HG03439 (cell line): ENCODE data around the gene WDR72.
"Not testable (repeated sequence)": the region's sequence is repeated elsewhere in the genome, so short reads cannot be mapped to it uniquely, and the experiment has no call there.

Experiments
- ATAC-seq: cut with Tn5 transposase; IDR thresholded peaks from one replicate; pipeline ENCODE4 v1.9.1; 2021; ENCODE audit warnings: mild to moderate bottlenecking, moderate library complexity; ENCODE audit not compliant: unreplicated experiment

The WDR72 gene

DNA sequence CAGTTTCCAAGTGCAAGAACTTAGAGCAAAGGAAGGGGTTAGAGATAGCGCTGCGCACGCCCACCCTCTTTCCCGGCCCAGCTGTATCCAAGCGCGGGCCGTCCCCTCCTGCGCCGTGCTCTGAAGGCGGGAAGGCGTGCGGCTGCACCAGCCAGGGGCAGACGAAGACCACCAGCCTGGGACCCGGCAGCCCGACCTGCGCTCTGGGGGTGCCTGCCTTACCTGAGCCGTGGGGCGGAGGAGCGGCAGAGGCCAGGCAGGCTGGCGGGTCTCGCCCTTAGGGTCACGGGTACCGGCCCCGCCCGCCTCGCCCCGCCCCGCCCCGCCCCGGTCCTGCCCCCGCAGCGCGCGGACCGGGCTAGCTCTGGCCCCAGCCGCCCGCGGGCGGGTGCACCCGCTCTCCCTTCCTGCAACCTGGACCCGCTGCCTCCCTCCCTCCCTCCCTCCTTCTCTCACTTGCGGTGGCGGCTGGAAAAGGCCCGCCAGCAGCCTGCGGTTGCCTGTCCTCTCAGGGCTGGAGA lies at the start of gene WDR72:
TSS of gene WDR72 (minus strand) at position 253 of the 521 bp plus-strand sequence. CDS start 26,514 bp downstream, outside the sequence.
- ATAC-seq = no peak

DNA sequence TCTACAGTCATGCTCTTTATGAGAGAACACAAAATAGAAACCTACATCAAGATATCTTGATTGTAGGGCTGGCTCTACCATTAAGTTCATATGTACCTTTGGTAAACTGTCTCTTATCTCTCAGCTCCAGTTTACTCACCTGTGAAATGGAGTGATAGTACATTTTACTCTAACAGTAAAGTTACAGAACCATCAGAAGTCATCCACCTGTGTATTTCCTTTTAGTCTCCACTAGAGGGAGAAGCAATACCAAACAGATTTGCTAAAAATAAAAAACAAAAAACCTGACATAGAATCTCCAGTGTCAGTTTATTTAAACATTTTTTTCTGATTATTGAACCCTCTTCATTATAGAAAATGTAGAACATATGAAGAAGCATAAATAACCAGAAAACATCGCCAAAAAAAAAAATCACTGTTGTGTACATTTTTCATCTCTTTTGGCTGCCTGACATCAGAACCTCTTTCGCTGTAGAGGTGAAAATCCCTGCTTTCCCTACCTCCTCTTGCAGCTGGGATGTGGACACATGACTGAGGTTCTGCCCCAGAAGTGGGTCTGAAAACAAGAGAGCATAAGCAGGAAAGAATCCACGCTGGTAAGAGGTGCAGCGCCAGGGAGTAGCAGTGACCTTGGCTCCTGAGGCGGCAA lies 48.7 kb upstream of the WDR72 start:
- ATAC-seq = no peak

DNA sequence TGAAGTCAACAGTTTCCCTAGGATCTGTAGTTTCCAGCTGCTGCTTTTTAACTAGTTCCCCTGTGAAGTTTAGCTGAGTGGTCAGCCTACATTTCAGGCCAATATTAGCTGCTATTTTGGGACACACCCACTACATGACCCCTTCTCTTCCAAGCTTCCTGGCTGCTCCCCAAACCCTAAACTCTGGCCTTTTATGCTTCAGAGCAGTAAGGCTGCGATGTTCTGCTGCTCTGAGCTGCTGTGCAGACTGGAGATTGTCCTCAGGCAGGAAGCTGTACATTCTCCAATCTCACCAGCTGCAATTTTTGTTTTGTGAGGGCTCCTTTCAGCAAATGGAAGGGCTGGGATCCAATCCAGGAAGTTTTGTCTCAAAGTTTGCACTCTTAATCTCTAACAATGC lies 48.0 kb upstream of the WDR72 start:
- ATAC-seq = no peak

DNA sequence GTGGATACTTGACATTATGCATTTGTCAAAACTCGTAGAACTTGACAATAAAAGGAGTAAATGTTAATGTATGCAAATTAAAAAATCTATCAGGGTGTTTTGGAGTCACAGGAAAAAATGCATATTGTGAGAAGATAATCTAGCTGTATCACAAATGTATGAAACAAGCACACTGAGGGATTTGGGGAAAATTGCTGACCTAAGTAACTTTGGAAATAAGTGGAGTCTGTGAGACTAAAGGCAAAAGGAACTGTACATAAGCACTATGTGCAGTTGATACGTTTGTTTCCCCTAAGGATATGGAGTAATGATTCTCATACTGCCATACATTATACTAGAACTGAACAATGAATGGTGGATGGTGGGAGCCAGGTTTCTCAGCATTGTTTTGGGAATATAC lies 43.2 kb upstream of the WDR72 start:
- ATAC-seq = no peak

DNA sequence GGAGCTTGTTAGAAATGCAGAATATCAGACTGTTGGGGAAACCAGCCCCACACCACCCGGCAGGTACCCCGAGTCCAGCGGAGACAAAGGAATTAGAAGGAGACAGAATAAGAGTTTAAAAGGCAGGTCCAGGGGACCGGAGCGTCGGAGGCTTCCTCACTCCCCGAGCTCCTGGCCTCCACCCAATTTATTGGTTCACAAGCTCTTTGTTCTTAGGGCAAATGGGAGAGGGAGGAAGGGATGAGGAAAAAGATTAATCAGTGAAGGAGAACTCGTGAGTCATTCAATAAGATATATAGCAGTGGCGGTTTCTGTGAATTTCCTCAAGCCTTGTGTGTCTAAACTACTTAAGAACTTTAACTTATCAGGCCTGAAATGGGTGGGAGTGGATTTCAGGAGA lies 32.1 kb upstream of the WDR72 start:
- no peak for ATAC-seq

DNA sequence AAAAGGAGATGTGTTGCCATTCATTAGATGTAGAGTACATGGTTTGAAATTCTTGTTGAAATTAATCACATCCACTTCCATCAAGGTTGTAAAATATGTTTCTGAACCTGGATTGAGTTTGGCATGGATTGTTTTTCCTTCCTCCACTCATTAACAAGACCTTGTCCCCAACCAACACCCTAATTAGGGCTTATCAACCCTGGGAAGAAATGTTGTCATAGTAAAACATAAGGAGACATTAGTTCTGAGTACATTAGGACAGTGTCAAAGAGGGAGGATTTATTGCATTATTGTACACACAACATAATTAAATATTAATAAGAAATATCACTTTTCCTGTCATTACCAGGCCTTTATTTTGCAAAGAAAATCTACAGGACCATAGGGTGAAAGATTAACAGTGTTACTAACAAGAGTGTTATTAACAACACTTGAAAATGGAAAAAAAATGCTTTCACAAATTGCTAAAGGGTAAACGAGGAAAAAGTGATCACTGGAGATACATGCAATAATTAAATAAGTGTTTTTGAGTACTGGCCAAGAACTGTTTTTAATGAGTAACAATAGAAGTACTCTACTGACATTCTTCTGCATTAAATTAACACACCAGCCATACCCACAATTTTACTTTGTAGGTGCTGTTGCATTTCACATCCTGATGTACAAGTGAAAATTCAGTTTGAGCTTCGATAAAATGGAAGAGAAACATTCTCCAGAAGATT lies 30.4 kb upstream of the WDR72 start:
- no peak for ATAC-seq

DNA sequence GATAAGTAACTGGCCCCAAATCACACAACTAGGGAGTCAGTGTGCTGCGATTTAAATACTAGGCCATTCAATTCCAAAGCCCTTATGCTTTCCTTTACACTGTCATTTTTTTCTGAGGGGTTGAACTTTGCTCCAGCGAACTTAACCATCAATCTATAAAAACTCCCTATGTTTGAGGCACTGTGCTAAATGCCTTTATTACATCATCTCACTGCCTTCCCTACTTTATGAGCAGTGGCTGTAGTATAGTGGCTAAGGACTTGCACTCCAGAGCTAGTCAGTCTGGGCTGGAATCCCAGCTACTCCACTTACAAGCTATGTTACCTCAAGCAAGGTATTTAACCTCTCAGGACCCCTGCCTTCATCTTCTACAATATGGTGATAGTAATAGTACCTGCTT lies 26.9 kb upstream of the WDR72 start:
- no peak for ATAC-seq

DNA sequence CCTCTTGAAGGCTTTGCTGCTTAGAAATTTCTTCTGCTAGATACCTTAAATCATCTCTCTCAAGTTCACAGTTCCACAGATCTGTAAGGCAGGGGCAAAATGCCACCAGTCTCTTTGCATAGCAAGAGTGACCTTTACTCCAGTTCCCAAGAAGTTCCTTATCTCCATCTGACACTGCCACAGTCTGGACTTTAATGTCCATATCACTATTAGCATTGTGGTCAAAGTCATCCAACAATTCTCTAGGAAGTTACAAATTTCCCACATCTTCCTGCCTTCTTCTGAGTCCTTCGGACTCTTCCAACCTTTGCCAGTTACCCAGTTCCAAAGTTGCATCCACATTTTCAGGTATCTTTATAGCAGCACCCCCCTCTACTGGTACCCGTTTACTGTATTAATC lies 25.8 kb upstream of the WDR72 start:
- ATAC-seq = not testable (repeated sequence)

DNA sequence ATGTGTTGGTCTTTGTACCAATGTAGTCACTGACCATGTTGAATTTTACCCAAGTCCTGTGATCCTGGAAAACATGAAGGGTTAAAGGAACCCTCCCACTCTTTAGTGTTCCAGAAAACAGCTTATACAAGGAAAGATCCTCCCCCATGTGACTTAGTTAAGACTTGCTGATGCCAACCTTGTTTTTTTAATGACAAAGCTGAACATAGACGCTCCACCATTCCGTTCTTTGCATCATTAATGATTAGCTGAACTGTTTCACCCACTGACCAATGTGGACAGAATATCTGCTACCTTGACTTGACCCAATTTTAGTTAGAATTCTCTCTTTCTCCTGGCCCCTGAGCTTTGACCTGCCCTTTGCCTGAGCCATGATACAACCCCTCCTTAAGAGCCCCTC lies 3.5 kb upstream of the WDR72 start:
- no peak for ATAC-seq

DNA sequence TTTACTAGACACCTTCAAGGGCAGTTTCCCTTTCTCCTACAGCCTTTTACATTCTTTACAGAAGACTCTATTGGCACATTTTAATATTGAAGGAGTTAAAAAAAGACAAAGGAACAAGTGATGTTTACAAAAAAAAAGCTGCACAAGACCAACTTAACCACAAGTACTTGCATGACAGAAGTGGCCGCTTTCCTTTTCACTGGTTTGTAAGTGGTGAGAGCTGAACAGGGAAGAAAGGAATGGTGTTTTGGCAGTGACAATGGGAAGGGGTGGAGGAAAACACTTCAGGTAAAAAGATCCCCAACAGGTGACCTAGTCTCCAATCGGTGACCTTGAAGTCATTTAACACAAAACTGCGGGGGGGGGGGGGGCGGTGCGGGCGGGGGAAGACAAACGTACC lies 1.1 kb downstream of the WDR72 start:
- ATAC-seq = no peak

DNA sequence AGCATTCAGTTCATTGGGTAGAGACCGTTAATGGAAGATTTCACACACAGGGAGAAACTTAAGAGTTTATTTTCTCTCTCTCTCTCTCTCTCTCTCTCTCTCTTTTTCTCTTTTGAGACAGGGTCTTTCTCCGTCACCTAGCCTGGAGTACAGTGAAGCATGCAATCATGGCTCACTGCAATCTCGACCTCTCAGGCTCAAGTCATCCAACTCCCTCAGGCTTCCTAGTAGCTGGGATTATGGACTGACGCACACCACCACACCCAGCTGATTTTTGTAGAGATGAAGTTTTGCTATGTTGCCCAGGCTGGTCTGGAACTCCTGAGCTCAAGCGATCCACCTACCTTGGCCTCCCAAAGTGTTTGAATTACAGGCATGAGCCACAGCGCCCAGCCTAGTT lies 1.6 kb downstream of the WDR72 start:
- ATAC-seq = no peak

DNA sequence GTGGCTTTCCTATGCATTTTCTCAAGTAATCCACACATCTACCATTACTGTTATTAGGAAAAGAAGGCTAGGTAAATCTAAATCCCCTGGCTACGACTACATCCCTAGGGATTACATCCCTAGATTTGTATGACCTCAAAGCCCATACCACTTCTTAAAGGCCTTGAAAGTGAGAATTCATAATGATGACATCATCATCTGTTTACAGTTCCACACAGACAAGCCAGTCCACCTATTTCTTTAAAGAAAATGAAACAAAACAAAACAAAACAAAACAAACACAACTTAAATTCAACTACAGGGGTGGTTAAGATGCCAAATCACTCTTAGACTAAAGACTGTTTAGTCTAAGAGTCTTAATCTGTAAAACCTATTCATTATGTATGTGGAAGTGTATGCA lies 5.7 kb downstream of the WDR72 start:
- ATAC-seq = no peak

DNA sequence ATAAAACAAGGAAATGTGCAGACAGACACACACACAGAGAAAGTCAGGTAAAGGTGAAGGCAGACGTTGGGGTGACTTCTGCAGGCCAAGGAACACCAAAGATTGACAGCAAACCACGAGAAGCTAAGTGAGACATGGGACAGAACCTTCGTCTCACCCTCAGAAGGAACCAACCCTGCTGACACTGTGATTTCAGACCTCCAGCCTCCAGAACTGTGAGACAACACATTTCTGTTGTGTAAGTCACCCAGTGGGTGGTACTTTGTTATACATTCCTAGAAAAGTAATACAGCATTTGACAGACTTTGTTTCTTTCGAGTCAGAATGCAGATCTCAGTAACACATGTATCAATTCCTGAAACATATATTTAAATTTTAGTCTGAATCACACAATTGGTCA lies 7.1 kb downstream of the WDR72 start:
- no peak for ATAC-seq

DNA sequence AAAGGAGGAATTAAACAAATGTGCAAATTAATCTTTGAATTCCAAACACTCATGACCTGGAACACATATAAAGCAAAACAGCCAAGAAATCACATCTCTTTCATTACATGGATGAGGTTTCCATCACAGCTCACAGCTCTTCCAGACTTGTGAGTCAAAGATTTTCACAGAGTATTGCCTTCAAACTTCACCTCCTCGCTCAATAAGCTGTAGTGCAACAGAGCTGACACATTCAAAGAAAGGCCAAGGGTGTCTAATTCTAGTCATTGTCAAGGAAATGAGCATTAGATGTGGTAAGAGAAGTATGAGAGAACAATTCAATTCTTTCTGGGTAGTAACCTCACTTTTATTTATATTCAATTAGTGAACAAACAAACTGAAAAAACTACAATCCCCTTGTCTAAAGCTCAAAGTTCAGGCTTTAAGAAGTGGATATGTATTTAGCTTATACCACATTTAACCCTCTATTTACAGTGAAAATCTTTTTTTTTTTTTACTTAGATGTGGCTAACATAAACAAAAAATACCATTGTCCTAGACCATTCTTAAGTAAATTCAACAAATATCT lies 11.9 kb downstream of the WDR72 start:
- no peak for ATAC-seq

DNA sequence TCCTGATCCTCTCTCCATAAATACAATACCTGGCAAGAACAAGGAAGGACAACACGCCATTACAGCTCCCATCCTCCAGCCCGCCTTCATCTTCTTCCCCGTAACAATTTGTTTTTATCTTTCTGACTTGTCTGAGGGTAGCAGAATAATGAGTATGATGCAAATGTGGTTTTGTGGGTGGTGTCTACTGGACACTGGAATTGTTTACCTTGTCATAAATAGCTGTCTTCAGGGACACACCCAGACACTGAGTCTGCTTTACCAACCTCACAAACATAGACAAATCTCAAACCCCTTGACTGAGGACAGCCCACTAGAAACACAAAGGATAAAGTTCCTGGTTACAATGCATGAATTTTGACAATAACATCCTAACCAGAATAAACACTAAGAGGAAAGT lies 13.4 kb downstream of the WDR72 start:
- no peak for ATAC-seq

DNA sequence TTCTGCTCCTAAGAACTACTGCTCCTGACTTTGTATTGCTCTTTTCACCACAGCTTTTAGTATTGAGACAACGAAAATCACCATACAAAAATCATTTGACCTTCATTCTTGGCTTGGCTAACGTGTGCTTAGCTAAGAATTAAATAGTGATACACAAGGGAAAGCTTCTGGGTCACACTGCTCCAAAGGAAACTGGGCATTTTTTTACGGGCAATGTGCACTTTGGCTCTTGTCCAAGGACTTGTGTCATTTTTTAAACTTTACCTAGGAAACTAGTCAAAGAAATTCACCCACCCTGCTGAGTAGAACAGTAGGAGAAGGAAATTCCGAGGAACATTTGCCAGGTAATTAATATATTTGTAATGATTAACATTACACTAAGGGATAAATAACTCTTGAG lies 19.8 kb downstream of the WDR72 start:
- no peak for ATAC-seq

DNA sequence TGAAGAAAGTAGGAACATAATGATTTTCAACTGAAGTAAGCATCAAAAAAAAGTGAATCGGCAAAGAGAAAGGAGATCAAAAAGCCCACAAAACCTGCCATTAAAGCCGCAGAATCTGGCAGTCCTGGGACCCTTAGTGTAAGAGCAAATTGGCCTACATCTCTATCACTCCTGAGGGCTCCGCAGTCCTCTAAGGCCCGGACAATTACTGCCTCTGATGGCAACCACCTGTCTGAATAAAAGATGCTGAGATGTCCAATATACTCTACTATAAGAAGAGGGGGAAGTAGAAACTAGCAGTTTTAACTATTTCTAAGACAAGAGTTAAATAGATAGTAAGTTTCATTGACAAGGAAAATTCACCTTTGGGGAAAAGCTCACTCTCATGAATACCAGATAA lies 20.3 kb downstream of the WDR72 start:
- ATAC-seq = no peak

DNA sequence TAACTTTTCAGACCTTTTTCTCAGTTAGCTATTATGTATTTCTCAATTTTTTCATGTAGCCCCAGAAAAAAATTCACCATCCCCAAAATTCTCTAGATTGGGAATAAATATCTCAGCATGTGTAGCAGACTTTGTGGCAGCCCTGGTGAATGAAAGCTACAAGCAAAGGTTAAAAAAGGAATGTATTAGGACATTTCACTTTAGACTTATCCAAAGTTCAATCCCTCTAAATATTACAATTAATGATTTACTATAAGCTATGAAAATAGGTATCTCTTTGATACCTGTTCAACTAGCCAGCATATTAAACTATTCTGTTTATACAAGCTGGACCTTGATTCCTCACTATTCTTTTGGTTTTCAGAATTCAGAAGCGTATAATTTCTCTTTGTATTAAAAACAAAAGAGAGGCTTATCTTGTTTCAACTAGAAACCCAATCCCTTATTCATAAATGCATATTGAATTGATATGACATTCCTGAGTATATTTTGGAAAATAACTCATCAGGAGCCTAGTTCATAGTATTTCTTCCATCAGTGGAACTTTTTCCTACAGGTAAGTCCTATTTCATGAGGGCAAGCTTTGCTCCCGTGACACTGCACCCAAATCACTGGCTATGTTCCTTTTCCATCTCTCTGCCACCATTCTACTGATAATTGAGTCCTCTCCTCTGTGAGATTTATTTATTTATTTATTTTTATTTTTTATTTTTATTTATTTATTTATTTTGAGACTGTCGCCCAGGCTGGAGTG lies 38.0 kb downstream of the WDR72 start:
- ATAC-seq = no peak

DNA sequence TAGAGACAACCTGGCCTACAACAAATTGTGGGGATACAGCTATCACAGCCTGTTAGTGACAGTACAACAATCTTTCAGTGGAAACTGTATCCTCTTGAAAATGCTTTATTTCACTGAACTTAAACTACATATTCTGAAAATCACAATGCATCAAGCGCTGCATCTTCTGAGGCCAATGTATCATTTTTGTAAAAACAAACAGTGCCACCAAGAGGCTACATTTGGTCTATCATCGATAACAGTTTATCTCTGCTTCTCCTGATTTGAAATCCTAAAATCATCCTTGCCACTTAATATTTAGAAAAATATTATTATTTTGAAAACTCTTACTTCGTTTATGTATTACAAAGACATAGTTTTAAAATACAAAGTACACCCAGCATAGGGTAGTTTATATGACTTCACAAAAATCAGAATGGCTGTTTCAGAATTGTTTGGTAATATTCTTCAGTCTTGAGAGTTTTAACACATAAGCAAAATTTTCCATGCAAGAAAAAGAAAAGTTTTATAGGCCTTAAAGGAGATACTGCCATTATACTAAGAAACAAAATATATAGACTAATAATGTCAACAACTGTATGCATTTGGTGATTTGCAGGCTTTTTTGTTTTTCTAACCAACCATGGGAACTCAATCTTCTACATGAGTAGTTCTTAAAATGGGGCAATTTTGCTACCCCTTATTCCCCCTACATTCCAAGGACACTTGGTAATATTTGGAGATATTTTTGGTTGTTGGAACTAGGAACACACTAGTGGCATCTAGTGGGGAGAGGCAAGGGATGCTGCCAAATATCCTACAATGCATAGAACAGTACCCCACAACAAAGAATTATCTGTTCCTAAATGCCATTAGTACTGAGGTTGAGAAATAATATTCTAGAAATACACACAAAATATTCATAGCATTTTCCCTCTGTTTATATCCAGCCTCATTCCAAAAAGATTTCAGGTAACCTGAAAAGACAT lies 42.3 kb downstream of the WDR72 start:
- no peak for ATAC-seq

DNA sequence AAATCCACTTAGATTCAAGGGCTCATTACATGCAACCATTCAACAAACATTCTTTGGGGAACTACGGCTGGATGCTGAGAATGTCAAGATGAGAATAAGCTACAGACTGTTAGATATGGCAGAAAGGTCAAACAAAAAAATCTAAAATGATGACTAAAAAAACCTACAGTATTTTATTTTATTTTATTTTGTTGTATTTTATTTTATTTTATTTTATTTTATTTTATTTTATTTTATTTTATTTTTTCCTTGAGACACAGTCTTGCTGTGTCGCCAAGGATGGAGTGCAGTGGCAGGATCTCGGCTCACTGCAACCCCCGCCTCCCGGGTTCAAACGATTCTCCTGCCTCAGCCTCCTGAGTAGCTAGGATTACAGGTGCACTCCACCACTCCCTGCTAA lies 46.2 kb downstream of the WDR72 start:
- no peak for ATAC-seq
